Smooth muscle cell (in vitro differentiated cells): ENCODE measurements around the gene MYL10. TPM values are rescaled to one million over a fixed set of nuclear protein-coding genes. Genes with fewer than 3 reads are reported as not detected.

Experiments used
- DNase-seq: peaks from one replicate; lab custom pipeline; 2025; ENCODE audit not compliant: unreplicated experiment; lab: John Stamatoyannopoulos, UW
- H2AFZ ChIP-seq: fragments of 200-600 bp; sonication (generic); 2 replicates; pipeline ENCODE4 v1.6.0; 2016; ENCODE audit warnings: antibody characterized with exemption, low read depth, mild to moderate bottlenecking
- H3F3A ChIP-seq: fragments of 200-600 bp; sonication (generic); 2 replicates; pipeline ENCODE4 v1.6.0; 2017; ENCODE audit warnings: antibody characterized with exemption, low read depth
- H3K27ac ChIP-seq: fragments of 200-600 bp; sonication (generic); 2 replicates; pipeline ENCODE4 v1.5.1; 2016; ENCODE audit warnings: low read depth, mild to moderate bottlenecking
- H3K27me3 ChIP-seq: fragments of 200-600 bp; sonication (generic); 2 replicates; pipeline ENCODE4 v1.6.1; 2016; ENCODE audit warnings: low read depth, mild to moderate bottlenecking
- H3K36me3 ChIP-seq: fragments of 200-600 bp; sonication (generic); 2 replicates; pipeline ENCODE4 v1.5.1; 2016; ENCODE audit warnings: low read depth
- H3K4me1 ChIP-seq: fragments of 200-600 bp; sonication (generic); 2 replicates; pipeline ENCODE4 v1.5.1; 2016; ENCODE audit warnings: low read depth
- H3K4me2 ChIP-seq: fragments of 200-600 bp; sonication (generic); 2 replicates; pipeline ENCODE4 v1.6.0; 2016; ENCODE audit warnings: mild to moderate bottlenecking
- H3K4me3 ChIP-seq: fragments of 200-600 bp; sonication (generic); 2 replicates; pipeline ENCODE4 v1.5.1; 2016; ENCODE audit warnings: mild to moderate bottlenecking
- H3K79me2 ChIP-seq: fragments of 200-600 bp; sonication (generic); 2 replicates; pipeline ENCODE4 v1.6.0; 2016; ENCODE audit warnings: low read depth, mild to moderate bottlenecking
- H3K9ac ChIP-seq: fragments of 200-600 bp; sonication (generic); 2 replicates; pipeline ENCODE4 v1.6.0; 2016; ENCODE audit warnings: low read depth
- H3K9me3 ChIP-seq: fragments of 200-600 bp; sonication (generic); replicated peaks from 2 replicates; pipeline ENCODE4 v1.5.1; 2016; ENCODE audit warnings: low read depth
- H4K20me1 ChIP-seq: fragments of 200-600 bp; sonication (generic); 2 replicates; pipeline ENCODE4 v1.6.0; 2016; ENCODE audit warnings: low read depth
- CTCF ChIP-seq: fragments of 200-600 bp; sonication (generic); IDR thresholded peaks from 2 replicates; pipeline ENCODE4 v1.5.1; 2017; ENCODE audit warnings: borderline replicate concordance, mild to moderate bottlenecking, antibody characterized with exemption; ENCODE audit not compliant: insufficient read depth, poor library complexity, severe bottlenecking
- WGBS: methylation state at CpG from one replicate; pipeline ENCODE4 v1.1.7; 2016; ENCODE audit warnings: low lambda C conversion rate; 5-methylcytosine and 5-hydroxymethylcytosine counted together
- polyA plus RNA-seq: library from polyadenylated mRNA; unstranded; fragments of >200 nt; fragmentation: Nextera tagmentation; extraction: Ambion mirVana; gene quantifications from 2 replicates; pipeline ENCODE4 v1.2.1, GENCODE V29; 2016
- total RNA-seq: library from RNA; depleted of rRNA; stranded (reverse); fragments of >200 nt; gene quantifications from 2 replicates; pipeline ENCODE4 v1.2.3, GENCODE V29; 2014

MYL10 gene
- total and polyA plus RNA-seq, 2 experiments from 2014 or later: 5.3 to 32.7 TPM

GRCh38 chr7:101636822-101637623 is 7.9 kb upstream of the MYL10 start:
- 61% methylated on average over 9 of the region's 9 CpGs for WGBS
- H3K9ac ChIP-seq: no peak overlapping the region
- no peaks in the 10 kb centered on the region for H3K4me1 ChIP-seq
- H3K9me3 ChIP-seq: no peaks in the 10 kb centered on the region
- no peaks in the 10 kb centered on the region for H3K27me3 ChIP-seq
- no peaks in the 10 kb centered on the region for H3K79me2 ChIP-seq
- peak overlapping the region; percentile 5 for H2AFZ ChIP-seq
- no peak for TF ChIP-seq CTCF
- H3K27ac ChIP-seq: no peak overlapping the region
- peaks cover 6% of the 10 kb centered on the region for H3F3A ChIP-seq
- H4K20me1 ChIP-seq: no peaks in the 10 kb centered on the region
- no peak overlapping the region for H3K4me2 ChIP-seq
- no peaks in the 10 kb centered on the region for H3K36me3 ChIP-seq
- DNase-seq: no peak
- no peak overlapping the region for H3K4me3 ChIP-seq

- no peaks in the 10 kb centered on the region for H4K20me1 ChIP-seq
- no peaks in the 10 kb centered on the region for H3K27me3 ChIP-seq
- H3K79me2 ChIP-seq: no peaks in the 10 kb centered on the region
- no peaks in the 10 kb centered on the region for H3K9me3 ChIP-seq
- TF ChIP-seq CTCF: no peak
- H3F3A ChIP-seq: peaks cover 6% of the 10 kb centered on the region
- no peak overlapping the region for H3K4me3 ChIP-seq
- no peak overlapping the region for H2AFZ ChIP-seq
- no peak overlapping the region for H3K9ac ChIP-seq
- no peaks in the 10 kb centered on the region for H3K4me1 ChIP-seq
- no peaks in the 10 kb centered on the region for H3K36me3 ChIP-seq
- no peak for DNase-seq
- H3K27ac ChIP-seq: no peak overlapping the region
- 71% methylated on average over 2 of the region's 2 CpGs for WGBS
- no peak overlapping the region for H3K4me2 ChIP-seq
These were observed 6.4 kb upstream of the MYL10 start for GRCh38 chr7:101635484-101635883.

- Histone ChIP-seq H3K27me3 (no peaks in the 10 kb centered on the region), H3K4me2 (no peak overlapping the region), H3K4me1 (no peaks in the 10 kb centered on the region), H3K9me3 (no peaks in the 10 kb centered on the region), H3K36me3 (no peaks in the 10 kb centered on the region), H2AFZ (no peak overlapping the region), H3F3A (peaks cover 6% of the 10 kb centered on the region), H3K9ac (no peak overlapping the region), H4K20me1 (no peaks in the 10 kb centered on the region), H3K27ac (peak overlapping the region; percentile 51), H3K4me3 (no peak overlapping the region), H3K79me2 (no peaks in the 10 kb centered on the region)
- TF ChIP-seq CTCF: no peak
- DNase-seq: no peak
- 33% methylated on average over 11 of the region's 11 CpGs for whole genome bisulfite sequencing
These were observed 5.2 kb upstream of the MYL10 start for GRCh38 chr7:101634196-101634717.
